Tibial nerve (tissue), 3 donors: ENCODE data around the gene ANO10.

Experiments
- POLR2A ChIP-seq, 2 donors: fragments of 450-650 bp; IDR thresholded peaks; one replicate each; pipeline ENCODE4 v1.6.1; 2017; ENCODE audit warnings: antibody characterized with exemption in 2 of 2, mild to moderate bottlenecking in 2 of 2, moderate library complexity in 2 of 2
- TF ChIP-seq, protein P1 (sequence below), 5 experiments: fragments of 200-600 bp in 3 of 5; fragments of 450-650 bp in 2 of 5; sonication (generic) in 3 of 5; IDR thresholded peaks; one replicate each; pipeline ENCODE4 v1.5.1; 2016 to 2019; ENCODE audit warnings: antibody characterized with exemption in 5 of 5, mild to moderate bottlenecking in 3 of 5, moderate library complexity in 2 of 5

DNA sequence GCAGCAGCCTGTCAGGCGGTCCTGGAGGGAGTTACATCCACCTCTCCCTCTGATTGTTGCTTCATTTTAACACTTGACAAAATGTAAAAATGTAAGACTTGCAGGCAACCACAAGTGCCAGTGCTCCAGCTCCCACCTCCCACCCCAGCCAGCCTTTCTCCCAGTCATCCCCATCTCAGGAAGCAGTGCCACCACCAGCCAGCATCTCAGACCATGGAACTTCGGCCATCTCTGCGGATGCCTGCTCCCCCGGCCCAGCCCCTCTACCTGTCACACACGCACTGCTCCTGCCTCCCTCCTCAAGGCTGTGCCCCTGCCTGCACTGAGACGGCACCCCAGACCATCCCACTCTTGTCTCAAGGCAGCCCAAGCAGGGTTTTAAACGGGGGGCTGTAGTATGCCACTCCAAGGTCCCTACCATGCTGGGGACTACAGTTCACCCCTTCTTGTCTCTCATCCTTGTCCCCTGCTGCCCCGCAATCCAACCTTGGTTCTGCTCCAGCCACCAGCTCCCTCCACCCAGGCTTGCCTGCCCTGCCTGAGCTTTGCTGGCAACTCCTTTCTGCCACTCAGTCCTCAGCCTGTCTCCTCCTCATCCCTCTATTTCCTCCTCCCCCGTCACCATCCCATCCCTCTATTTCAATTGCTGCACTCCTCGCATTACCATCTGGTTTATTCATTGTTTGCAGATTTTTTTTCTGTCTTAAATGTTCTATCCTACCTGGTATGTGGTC is 249.6 kb downstream of the ANO10 start:
- TF ChIP-seq, protein P1, sequence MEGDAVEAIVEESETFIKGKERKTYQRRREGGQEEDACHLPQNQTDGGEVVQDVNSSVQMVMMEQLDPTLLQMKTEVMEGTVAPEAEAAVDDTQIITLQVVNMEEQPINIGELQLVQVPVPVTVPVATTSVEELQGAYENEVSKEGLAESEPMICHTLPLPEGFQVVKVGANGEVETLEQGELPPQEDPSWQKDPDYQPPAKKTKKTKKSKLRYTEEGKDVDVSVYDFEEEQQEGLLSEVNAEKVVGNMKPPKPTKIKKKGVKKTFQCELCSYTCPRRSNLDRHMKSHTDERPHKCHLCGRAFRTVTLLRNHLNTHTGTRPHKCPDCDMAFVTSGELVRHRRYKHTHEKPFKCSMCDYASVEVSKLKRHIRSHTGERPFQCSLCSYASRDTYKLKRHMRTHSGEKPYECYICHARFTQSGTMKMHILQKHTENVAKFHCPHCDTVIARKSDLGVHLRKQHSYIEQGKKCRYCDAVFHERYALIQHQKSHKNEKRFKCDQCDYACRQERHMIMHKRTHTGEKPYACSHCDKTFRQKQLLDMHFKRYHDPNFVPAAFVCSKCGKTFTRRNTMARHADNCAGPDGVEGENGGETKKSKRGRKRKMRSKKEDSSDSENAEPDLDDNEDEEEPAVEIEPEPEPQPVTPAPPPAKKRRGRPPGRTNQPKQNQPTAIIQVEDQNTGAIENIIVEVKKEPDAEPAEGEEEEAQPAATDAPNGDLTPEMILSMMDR (IDR thresholded peaks at IDR 0.05), result no peak
- TF ChIP-seq POLR2A (IDR thresholded peaks at IDR 0.05), result no peak
